ENCODE data around the gene CAST.

Gene CAST

GRCh38 chr5:96817506-96817905 is 155.3 kb downstream of the CAST start:
- no peak for DNase-seq (ENCODE audit: low read depth)
- H3K4me3 ChIP-seq (ENCODE audit: low read depth, low read length): no peak overlapping the region
- TF ChIP-seq, protein P1, sequence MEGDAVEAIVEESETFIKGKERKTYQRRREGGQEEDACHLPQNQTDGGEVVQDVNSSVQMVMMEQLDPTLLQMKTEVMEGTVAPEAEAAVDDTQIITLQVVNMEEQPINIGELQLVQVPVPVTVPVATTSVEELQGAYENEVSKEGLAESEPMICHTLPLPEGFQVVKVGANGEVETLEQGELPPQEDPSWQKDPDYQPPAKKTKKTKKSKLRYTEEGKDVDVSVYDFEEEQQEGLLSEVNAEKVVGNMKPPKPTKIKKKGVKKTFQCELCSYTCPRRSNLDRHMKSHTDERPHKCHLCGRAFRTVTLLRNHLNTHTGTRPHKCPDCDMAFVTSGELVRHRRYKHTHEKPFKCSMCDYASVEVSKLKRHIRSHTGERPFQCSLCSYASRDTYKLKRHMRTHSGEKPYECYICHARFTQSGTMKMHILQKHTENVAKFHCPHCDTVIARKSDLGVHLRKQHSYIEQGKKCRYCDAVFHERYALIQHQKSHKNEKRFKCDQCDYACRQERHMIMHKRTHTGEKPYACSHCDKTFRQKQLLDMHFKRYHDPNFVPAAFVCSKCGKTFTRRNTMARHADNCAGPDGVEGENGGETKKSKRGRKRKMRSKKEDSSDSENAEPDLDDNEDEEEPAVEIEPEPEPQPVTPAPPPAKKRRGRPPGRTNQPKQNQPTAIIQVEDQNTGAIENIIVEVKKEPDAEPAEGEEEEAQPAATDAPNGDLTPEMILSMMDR (IDR thresholded peaks at IDR 0.05; ENCODE audit: low read depth, low read length, missing control alignments): no peak

GRCh38 chr5:96818125-96818788 is 156.1 kb downstream of the CAST start:
- TF ChIP-seq, protein P1 (IDR thresholded peaks at IDR 0.05; ENCODE audit: low read depth, low read length, missing control alignments): no peak
- no peak overlapping the region for H3K4me3 ChIP-seq (ENCODE audit: low read depth, low read length)
- no peak for DNase-seq (ENCODE audit: low read depth)

GRCh38 chr5:96819806-96820205 is 157.6 kb downstream of the CAST start:
- no peak for DNase-seq (ENCODE audit: low read depth)
- TF ChIP-seq, protein P1 (IDR thresholded peaks at IDR 0.05; ENCODE audit: low read depth, low read length, missing control alignments): no peak
- no peak overlapping the region for H3K4me3 ChIP-seq (ENCODE audit: low read depth, low read length)

DNA sequence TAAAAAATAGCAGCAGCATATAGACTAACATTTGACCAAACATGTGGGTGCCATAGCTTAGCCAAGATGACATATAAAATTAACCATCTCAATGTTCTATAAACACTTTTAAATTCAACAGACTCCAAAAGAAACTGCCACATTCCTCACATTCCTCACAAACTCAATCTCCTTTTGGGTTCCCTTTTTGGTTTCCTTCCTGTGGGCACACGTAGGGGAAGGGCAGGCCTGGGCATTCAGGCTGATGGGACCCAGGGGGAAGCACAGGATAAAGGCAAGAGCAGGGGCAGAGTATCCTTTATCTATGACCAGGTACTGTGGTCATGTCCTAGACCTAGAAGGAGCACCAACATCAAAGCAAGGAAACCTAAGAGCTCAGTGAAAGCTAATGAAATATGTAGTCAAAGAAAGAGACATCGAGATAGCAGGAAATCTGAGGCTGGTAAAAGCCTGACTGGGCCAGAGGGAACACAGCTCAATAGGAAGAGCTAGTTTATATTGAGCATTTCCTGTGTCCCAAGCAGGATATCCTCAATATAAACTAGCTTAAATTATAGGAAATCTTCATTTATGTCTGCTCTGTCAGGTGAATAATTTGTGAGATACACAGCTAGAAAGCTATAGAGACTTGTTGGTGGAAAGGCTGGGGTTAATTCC is 159.2 kb downstream of the CAST start:
- no peak overlapping the region for H3K4me3 ChIP-seq (ENCODE audit: low read depth, low read length)
- TF ChIP-seq, protein P1 (IDR thresholded peaks at IDR 0.05; ENCODE audit: low read depth, low read length, missing control alignments): no peak

GRCh38 chr5:96822686-96823459 is 160.7 kb downstream of the CAST start:
- TF ChIP-seq, protein P1 (IDR thresholded peaks at IDR 0.05; ENCODE audit: low read depth, low read length, missing control alignments): no peak
- no peak for DNase-seq (ENCODE audit: low read depth)
- no peak overlapping the region for H3K4me3 ChIP-seq (ENCODE audit: low read depth, low read length)

More for the DNA sequence above, 159.2 kb downstream of the CAST start:
- no peak for DNase-seq (ENCODE audit: low read depth)

- no peak for DNase-seq (ENCODE audit: low read depth)
- no peak overlapping the region for H3K4me3 ChIP-seq (ENCODE audit: low read depth, low read length)
- TF ChIP-seq, protein P1 (IDR thresholded peaks at IDR 0.05; ENCODE audit: low read depth, low read length, missing control alignments): no peak
These were observed 161.8 kb downstream of the CAST start for GRCh38 chr5:96823900-96824380.

Data from GM12864 (cell line).